ENCODE measurements around the gene SRP68. TPM values are rescaled to one million over a fixed set of nuclear protein-coding genes. Genes with fewer than 3 reads are reported as not detected.

The SRP68 gene
- total RNA-seq, 2 experiments from 2014 or later, result 151 to 174 TPM

- Mint-ChIP-seq H3K27me3 (no peaks in the 10 kb centered on the region), H3K27ac (no peak overlapping the region)
- DNase-seq, result no peak
Measured at GRCh38 chr17:76039121-76039520, 33.2 kb downstream of the SRP68 start.

GRCh38 chr17:76038050-76038449, 34.3 kb downstream of the SRP68 start:
- Mint-ChIP-seq H3K9me3 (ENCODE audit: low read depth) (no peaks in the 10 kb centered on the region), H3K4me3 (no peak overlapping the region), H3K36me3 (ENCODE audit: low read depth) (peaks cover 38% of the 10 kb centered on the region), H3K27ac (peak overlapping the region; percentile 51), H3K27me3 (no peaks in the 10 kb centered on the region), H3K4me1 (peaks cover 3% of the 10 kb centered on the region)
- ChIA-PET POLR2A (no interaction called here), CTCF (interaction anchor here (0.7 to 1.5 kb wide), 3 partner anchors 18 to 82 kb away, joined by 3 to 5 read pairs (median 5); no protein-coding TSS in a partner anchor)
- intact Hi-C loops (cut with DNase I, micrococcal nuclease), result no loop called here
- no peak for DNase-seq
- no peak for ATAC-seq

More at GRCh38 chr17:76039121-76039520, 33.2 kb downstream of the SRP68 start:
- no peaks in the 10 kb centered on the region for H3K9me3 Mint-ChIP-seq (ENCODE audit: low read depth)
- peaks cover 3% of the 10 kb centered on the region for H3K4me1 Mint-ChIP-seq
- no peak for ATAC-seq
- CTCF ChIA-PET, result no interaction called here
- H3K36me3 Mint-ChIP-seq (ENCODE audit: low read depth), result peaks cover 49% of the 10 kb centered on the region
- POLR2A ChIA-PET, result no interaction called here
- intact Hi-C loops (cut with DNase I, micrococcal nuclease), result no loop called here
- no peak overlapping the region for H3K4me3 Mint-ChIP-seq

DNA sequence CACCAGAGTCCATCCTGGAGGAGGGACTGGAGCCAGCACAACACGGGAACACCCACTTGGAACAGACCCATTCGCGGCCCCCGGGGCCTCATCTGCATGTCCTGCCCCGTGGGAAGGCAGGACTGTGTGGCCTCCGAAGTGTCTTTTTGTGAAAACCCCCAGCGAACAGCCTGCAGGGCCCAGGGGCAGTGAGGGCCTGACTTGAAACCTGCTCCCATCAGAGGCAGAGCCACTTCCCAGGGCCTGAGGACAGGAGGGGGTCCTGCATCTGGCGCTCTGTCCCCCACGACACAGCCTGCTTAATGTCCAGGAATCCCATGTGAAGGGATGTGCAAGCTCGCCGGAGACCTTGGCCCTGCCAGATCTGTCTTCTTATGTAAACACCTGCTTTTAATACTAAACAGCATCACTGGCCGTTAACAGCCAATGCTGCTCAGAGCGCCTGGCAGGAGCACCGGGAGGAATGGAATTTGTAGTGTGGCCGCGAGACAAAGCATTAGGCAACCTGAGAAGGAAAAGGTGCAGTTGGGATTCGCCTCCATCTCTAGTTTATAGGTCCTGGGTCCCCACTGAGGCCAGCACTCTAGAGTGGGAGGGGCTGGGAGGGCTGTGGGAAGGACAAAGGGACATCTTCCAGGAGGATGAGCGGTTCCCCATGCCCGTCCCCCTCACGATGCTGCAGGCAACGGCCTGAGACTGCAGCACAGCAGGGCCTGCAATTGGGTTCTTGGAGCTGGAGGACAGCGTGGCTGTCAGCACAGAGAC, 35.6 kb downstream of the SRP68 start:
- intact Hi-C loops (cut with DNase I, micrococcal nuclease), result no loop called here
- ChIA-PET CTCF (interaction anchor here (0.6 to 0.7 kb wide), 2 partner anchors 140 to 182 kb away, joined by 3 to 4 read pairs; partner anchors contain the start of gene TRIM65), POLR2A (no interaction called here)
- Mint-ChIP-seq H3K4me1 (peaks cover 3% of the 10 kb centered on the region), H3K27ac (no peak overlapping the region), H3K27me3 (no peaks in the 10 kb centered on the region), H3K4me3 (no peak overlapping the region), H3K9me3 (ENCODE audit: low read depth) (no peaks in the 10 kb centered on the region), H3K36me3 (ENCODE audit: low read depth) (peaks cover 30% of the 10 kb centered on the region)
- DNase-seq (no peak), ATAC-seq (no peak)

DNA sequence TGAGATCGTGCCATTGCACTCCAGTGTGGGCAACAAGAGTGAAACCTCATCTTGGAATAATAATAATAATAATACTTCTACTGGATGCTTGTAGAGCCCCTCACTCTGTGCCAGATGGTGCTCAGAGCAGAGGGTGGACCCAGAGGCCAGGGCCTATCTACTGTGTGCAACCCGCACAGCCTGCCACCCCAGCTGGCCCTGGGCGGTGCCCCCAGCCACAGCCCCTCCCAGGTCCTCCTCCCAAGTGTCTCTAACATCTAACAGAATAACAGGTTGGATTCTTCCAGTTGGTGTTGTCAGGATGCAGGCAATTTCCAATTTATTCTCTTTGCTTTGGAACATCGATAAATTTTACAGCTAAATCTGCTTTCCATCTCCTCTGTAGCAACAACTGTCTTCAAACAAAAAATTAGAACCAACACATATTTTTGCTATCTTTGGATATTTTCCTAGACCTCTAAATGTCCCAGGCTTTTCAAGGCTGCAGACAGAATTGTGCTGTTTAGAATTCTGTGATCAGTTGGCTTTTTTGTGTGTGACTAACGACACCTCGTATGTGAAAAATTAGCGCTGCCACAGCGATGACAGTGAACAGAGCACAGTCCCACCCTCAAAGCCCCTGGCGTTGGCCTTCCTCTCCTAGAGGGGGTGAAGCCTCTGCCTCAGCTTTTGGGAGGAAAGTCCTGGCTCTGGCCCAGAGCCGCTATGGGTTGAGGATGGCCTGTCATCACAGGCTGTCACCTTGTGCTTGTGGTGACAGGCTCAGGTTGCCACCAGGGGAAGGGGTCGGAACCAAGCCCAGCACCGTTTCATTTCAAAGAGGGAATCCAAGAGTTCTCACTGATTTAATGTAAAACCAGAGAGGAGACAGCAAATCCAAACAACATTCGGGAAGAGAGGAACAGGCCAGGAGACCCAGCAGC, 37.6 kb downstream of the SRP68 start:
- Mint-ChIP-seq H3K27me3 (no peaks in the 10 kb centered on the region), H3K27ac (no peak overlapping the region), H3K4me3 (no peak overlapping the region), H3K36me3 (ENCODE audit: low read depth) (peaks cover 18% of the 10 kb centered on the region), H3K9me3 (ENCODE audit: low read depth) (no peaks in the 10 kb centered on the region), H3K4me1 (peaks cover 6% of the 10 kb centered on the region)
- POLR2A ChIA-PET, result no interaction called here
- DNase-seq (no peak), ATAC-seq (no peak)
- intact Hi-C loops (cut with DNase I, micrococcal nuclease), result no loop called here
- CTCF ChIA-PET, result interaction anchor here (0.6 to 2.5 kb wide), 4 partner anchors 20 to 356 kb away, joined by 3 to 6 read pairs (median 4); partner anchors contain the start of gene CDK3

GRCh38 chr17:76033139-76033538, 39.2 kb downstream of the SRP68 start:
- Mint-ChIP-seq H3K27me3 (no peaks in the 10 kb centered on the region), H3K9me3 (ENCODE audit: low read depth) (no peaks in the 10 kb centered on the region), H3K4me1 (peaks cover 14% of the 10 kb centered on the region), H3K4me3 (no peak overlapping the region), H3K27ac (no peak overlapping the region), H3K36me3 (ENCODE audit: low read depth) (peaks cover 3% of the 10 kb centered on the region)
- ChIA-PET POLR2A (no interaction called here), CTCF (interaction anchor here (0.5 to 1.1 kb wide), 8 partner anchors 17 to 1222 kb away, joined by 3 to 5 read pairs (median 4); partner anchors contain the start of gene CDK3)
- ATAC-seq, result no peak
- DNase-seq, result no peak
- intact Hi-C loops (cut with DNase I, micrococcal nuclease), result no loop called here

GRCh38 chr17:76032780-76033108, 39.6 kb downstream of the SRP68 start:
- no peak overlapping the region for H3K4me3 Mint-ChIP-seq
- no peaks in the 10 kb centered on the region for H3K9me3 Mint-ChIP-seq (ENCODE audit: low read depth)
- H3K36me3 Mint-ChIP-seq (ENCODE audit: low read depth), result no peaks in the 10 kb centered on the region
- ATAC-seq (no peak), DNase-seq (no peak)
- ChIA-PET POLR2A (interaction anchor here (0.9 kb wide), 1 partner anchor 239 kb away, joined by 5 read pairs; no protein-coding TSS in a partner anchor), CTCF (interaction anchor here (0.5 to 1.1 kb wide), 6 partner anchors 16 to 679 kb away, joined by 3 to 4 read pairs (median 3); no protein-coding TSS in a partner anchor)
- intact Hi-C loops (cut with DNase I, micrococcal nuclease), result no loop called here
- no peaks in the 10 kb centered on the region for H3K27me3 Mint-ChIP-seq
- H3K27ac Mint-ChIP-seq, result no peak overlapping the region
- peaks cover 14% of the 10 kb centered on the region for H3K4me1 Mint-ChIP-seq

DNA sequence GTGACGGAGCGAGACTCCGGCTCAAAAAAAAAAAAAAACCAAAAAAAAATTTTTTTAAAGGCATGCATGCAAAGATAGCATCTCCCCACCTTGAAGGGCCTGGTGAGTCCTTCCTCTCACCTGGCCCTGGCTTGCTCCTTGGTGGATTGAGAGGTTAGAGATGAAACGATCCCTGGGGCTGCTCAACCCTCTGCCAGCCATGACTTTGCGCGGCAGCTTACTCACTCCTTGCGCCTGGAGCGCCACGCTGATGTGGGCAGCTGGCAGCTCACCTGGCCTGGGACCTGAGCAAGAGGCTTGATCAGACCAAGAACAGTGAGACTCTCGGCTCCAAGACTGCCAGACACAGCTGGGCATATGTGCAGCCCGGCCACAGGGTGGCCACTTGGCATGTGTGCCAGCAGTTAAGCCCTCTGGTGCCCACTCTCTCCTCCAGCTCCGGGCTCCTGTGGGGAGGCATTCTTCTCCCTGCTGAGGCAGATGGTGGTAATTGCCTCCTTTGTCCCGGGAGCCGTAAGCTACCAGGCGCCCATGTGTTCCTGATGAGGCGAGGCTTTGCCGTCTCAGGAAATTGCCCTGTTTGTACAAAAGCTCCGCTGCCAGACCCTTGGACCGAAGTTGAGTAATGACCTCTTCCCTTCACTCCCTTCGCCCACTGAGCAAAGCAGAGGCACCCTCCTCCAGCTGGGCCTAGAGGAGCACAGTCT, 40.1 kb downstream of the SRP68 start:
- H3K4me3 Mint-ChIP-seq, result no peak overlapping the region
- no peaks in the 10 kb centered on the region for H3K9me3 Mint-ChIP-seq (ENCODE audit: low read depth)
- H3K27me3 Mint-ChIP-seq, result no peaks in the 10 kb centered on the region
- no peak for DNase-seq
- peaks cover 14% of the 10 kb centered on the region for H3K4me1 Mint-ChIP-seq
- CTCF ChIA-PET, result interaction anchor here (0.6 to 0.9 kb wide), 6 partner anchors 16 to 248 kb away, joined by 3 read pairs; no protein-coding TSS in a partner anchor
- H3K27ac Mint-ChIP-seq, result no peak overlapping the region
- no peaks in the 10 kb centered on the region for H3K36me3 Mint-ChIP-seq (ENCODE audit: low read depth)
- intact Hi-C loops (cut with DNase I, micrococcal nuclease), result no loop called here
- POLR2A ChIA-PET, result interaction anchor here (0.7 to 0.9 kb wide), 3 partner anchors 13 to 240 kb away, joined by 3 to 8 read pairs (median 5); no protein-coding TSS in a partner anchor
- no peak for ATAC-seq

GRCh38 chr17:76027159-76027839, 45.0 kb downstream of the SRP68 start, which contains the start of gene EVPL:
TSS of gene EVPL (minus strand) at chr17:76027306. CDS start at chr17:76027198, 108 bp downstream.
- intact Hi-C loops (cut with DNase I, micrococcal nuclease), result no loop called here
- ATAC-seq (no peak), DNase-seq (no peak)
- no peaks in the 10 kb centered on the region for H3K27me3 Mint-ChIP-seq
- no peaks in the 10 kb centered on the region for H3K9me3 Mint-ChIP-seq (ENCODE audit: low read depth)
- H3K27ac Mint-ChIP-seq, result no peak within 1 kb of the TSS
- CTCF ChIA-PET, result interaction anchor here (0.6 to 0.7 kb wide), 2 partner anchors 16 to 154 kb away, joined by 3 read pairs; no protein-coding TSS in a partner anchor
- no peak within 1 kb of the TSS for H3K4me3 Mint-ChIP-seq
- POLR2A ChIA-PET, result no interaction called here
- no peaks in the 10 kb centered on the region for H3K36me3 Mint-ChIP-seq (ENCODE audit: low read depth)
- peaks cover 12% of the 10 kb centered on the region for H3K4me1 Mint-ChIP-seq

GRCh38 chr17:76026714-76027158, 45.6 kb downstream of the SRP68 start:
- no peak for ATAC-seq
- ChIA-PET CTCF (no interaction called here), POLR2A (no interaction called here)
- no peak for DNase-seq
- no peaks in the 10 kb centered on the region for H3K27me3 Mint-ChIP-seq
- intact Hi-C loops (cut with DNase I, micrococcal nuclease), result no loop called here
- peaks cover 12% of the 10 kb centered on the region for H3K4me1 Mint-ChIP-seq
- H3K27ac Mint-ChIP-seq, result no peak overlapping the region
- H3K4me3 Mint-ChIP-seq, result no peak overlapping the region
- H3K36me3 Mint-ChIP-seq (ENCODE audit: low read depth), result no peaks in the 10 kb centered on the region
- no peaks in the 10 kb centered on the region for H3K9me3 Mint-ChIP-seq (ENCODE audit: low read depth)

DNA sequence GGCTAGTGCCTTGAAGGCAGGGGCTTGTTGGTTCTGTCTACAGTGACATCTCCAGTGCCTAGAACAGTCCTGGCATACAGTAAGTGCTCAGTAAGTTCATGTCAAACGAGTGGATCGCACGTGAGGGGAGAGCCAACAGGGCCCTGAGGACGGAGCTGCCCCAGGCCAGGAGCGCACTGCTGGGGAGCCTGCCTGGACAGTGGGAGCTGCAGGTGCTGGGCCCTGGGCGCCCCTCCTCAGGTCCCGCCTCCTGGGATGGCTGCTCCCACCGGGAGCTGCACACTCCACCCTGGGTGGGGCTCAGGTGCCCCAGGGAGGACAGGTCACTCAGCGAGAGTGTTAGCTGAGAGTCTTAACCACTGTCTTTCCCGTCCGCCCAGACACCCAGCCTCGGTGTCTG, 47.0 kb downstream of the SRP68 start:
- no peaks in the 10 kb centered on the region for H3K36me3 Mint-ChIP-seq (ENCODE audit: low read depth)
- intact Hi-C loops (cut with DNase I, micrococcal nuclease), result no loop called here
- ChIA-PET POLR2A (no interaction called here), CTCF (no interaction called here)
- ATAC-seq, result no peak
- DNase-seq, result no peak
- peaks cover 12% of the 10 kb centered on the region for H3K4me1 Mint-ChIP-seq
- H3K27me3 Mint-ChIP-seq, result no peaks in the 10 kb centered on the region
- no peak overlapping the region for H3K4me3 Mint-ChIP-seq
- H3K27ac Mint-ChIP-seq, result no peak overlapping the region
- H3K9me3 Mint-ChIP-seq (ENCODE audit: low read depth), result no peaks in the 10 kb centered on the region
